ENCODE measurements around the gene ITPR1.

The ITPR1 gene

GRCh38 chr3:4517643-4518311 lies 24.6 kb downstream of the ITPR1 start:
- no peak for DNase-seq (ENCODE audit: extremely low read depth, low read depth)
- TF ChIP-seq, protein P1, sequence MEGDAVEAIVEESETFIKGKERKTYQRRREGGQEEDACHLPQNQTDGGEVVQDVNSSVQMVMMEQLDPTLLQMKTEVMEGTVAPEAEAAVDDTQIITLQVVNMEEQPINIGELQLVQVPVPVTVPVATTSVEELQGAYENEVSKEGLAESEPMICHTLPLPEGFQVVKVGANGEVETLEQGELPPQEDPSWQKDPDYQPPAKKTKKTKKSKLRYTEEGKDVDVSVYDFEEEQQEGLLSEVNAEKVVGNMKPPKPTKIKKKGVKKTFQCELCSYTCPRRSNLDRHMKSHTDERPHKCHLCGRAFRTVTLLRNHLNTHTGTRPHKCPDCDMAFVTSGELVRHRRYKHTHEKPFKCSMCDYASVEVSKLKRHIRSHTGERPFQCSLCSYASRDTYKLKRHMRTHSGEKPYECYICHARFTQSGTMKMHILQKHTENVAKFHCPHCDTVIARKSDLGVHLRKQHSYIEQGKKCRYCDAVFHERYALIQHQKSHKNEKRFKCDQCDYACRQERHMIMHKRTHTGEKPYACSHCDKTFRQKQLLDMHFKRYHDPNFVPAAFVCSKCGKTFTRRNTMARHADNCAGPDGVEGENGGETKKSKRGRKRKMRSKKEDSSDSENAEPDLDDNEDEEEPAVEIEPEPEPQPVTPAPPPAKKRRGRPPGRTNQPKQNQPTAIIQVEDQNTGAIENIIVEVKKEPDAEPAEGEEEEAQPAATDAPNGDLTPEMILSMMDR (IDR thresholded peaks at IDR 0.05; ENCODE audit: low read depth, low read length) = no peak

- no peak for DNase-seq (ENCODE audit: extremely low read depth, low read depth)
- TF ChIP-seq, protein P1 (IDR thresholded peaks at IDR 0.05; ENCODE audit: low read depth, low read length) = no peak
Observed at GRCh38 chr3:4520033-4520816, 27.1 kb downstream of the ITPR1 start.

GRCh38 chr3:4522947-4523346 lies 29.8 kb downstream of the ITPR1 start:
- no peak for DNase-seq (ENCODE audit: extremely low read depth, low read depth)
- TF ChIP-seq, protein P1 (IDR thresholded peaks at IDR 0.05; ENCODE audit: low read depth, low read length) = no peak

DNA sequence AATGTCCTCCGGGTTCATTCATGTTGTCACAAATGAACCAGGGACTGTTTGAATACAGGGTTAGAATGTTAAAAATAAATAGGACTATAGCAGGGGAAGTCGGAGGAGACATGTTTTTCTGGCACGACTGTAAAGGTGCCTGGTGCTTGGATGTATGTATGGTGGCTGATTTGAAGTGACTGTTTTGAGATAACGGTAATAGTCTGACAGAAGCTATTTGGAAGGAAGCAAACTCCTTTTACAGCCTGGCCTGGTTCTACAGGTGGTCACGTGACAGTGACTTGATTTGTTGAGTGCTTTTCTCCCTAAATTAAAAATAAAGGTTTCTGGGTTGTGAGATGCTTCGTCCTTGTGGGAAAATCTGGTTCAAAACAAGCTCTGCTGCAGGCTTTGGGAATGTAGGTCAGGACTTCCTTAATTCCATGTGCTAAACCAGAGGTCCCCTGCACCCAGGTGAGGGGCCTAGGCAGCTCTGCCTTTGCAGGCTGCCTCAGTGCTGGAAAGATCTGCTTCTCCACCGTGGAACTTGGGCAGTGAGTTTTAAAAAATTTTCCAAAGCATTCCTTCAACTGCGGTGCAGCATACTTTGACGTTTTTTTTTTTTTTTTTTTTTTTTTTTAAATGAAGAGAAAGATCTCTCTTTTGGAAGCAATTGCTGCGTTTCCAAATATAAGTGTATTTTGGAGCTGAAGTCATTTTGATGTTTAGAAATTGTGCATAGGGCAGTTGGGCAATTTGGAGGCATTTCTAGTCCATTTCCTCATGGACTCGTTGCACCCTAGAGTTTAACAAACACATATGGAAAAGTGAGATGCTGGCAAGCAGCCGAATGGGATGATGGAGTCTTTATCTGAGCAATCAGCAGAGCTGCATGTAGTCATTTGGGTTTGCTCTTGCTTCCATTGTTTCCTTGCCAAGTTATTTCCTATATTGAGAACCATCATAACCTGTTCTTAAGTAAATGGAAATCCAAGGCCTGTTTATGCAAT lies 30.9 kb downstream of the ITPR1 start:
- TF ChIP-seq, protein P1 (IDR thresholded peaks at IDR 0.05; ENCODE audit: low read depth, low read length) = no peak
- no peak for DNase-seq (ENCODE audit: extremely low read depth, low read depth)

GRCh38 chr3:4525560-4526223 lies 32.5 kb downstream of the ITPR1 start:
- no peak for DNase-seq (ENCODE audit: extremely low read depth, low read depth)
- TF ChIP-seq, protein P1 (IDR thresholded peaks at IDR 0.05; ENCODE audit: low read depth, low read length) = no peak

DNA sequence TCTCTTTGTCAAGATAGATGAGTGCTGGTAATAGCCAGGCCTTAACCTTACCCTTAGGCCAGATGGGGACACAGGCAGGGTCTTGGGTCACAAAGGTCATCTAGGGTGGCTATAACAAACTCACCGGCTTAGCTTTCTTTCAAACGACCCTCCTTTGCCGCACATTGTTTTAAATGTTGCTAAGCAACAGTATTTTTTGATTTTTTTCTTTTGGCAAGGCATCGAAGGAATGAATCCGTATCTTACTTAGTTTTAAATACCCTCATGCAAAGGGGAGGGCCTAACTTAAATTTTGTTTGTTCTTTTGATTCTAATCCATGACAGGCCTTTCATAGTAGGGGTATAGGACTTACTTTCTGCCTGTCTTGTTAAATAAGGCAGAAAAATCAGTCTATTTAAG lies 35.2 kb downstream of the ITPR1 start:
- TF ChIP-seq, protein P1 (IDR thresholded peaks at IDR 0.05; ENCODE audit: low read depth, low read length) = no peak
- no peak for DNase-seq (ENCODE audit: extremely low read depth, low read depth)
